ENCODE results near the gene SPATA31E1. TPM values are rescaled to one million over a fixed set of nuclear protein-coding genes. Genes with fewer than 3 reads are reported as not detected.

SPATA31E1 gene
- total and polyA plus RNA-seq, 3 donors from 2014 or later, result 4.6 to 25.0 (median 4.8) TPM

GRCh38 chr9:87868175-87868574, 14.5 kb upstream of the SPATA31E1 start:
- Histone ChIP-seq H3K9me3 (no peaks in the 10 kb centered on the region), H3K27ac (no peak overlapping the region), H3K4me3 (no peak overlapping the region), H3K4me1 (no peaks in the 10 kb centered on the region), H3K27me3 (no peaks in the 10 kb centered on the region), H3K36me3 (ENCODE audit: low read depth, missing control alignments) (no peaks in the 10 kb centered on the region)
- TF ChIP-seq, protein P1, sequence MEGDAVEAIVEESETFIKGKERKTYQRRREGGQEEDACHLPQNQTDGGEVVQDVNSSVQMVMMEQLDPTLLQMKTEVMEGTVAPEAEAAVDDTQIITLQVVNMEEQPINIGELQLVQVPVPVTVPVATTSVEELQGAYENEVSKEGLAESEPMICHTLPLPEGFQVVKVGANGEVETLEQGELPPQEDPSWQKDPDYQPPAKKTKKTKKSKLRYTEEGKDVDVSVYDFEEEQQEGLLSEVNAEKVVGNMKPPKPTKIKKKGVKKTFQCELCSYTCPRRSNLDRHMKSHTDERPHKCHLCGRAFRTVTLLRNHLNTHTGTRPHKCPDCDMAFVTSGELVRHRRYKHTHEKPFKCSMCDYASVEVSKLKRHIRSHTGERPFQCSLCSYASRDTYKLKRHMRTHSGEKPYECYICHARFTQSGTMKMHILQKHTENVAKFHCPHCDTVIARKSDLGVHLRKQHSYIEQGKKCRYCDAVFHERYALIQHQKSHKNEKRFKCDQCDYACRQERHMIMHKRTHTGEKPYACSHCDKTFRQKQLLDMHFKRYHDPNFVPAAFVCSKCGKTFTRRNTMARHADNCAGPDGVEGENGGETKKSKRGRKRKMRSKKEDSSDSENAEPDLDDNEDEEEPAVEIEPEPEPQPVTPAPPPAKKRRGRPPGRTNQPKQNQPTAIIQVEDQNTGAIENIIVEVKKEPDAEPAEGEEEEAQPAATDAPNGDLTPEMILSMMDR (IDR thresholded peaks at IDR 0.05), result no peak
- TF ChIP-seq POLR2A (IDR thresholded peaks at IDR 0.05), result no peak
- no peak for DNase-seq
- 91 to 97% methylated on average over 9 of the region's 9 CpGs for WGBS, 2 donors
- intact Hi-C loops (cut with DNase I; ENCODE audit: low total_unique reads), result no loop called here

DNA sequence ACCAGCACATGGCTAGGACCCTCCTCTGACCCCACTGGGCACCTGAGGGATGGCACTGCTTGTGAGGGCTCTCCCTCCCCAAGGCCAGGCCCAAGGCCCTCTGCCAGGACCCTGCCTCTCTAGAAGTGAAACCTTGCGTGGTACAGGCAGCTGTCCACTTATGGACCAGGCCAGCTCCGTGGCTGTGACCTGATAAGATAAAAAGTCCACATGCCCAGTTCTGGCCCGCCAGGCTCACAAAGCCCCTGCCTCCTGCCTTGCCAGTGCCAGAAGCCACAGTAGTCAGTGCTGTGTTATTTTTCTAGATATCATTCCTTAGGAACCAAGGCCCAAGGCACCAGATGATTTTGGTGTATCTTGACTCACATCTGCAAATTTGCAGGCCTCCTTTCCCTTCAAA, 14.0 kb upstream of the SPATA31E1 start:
- Histone ChIP-seq H3K4me1 (no peaks in the 10 kb centered on the region), H3K36me3 (ENCODE audit: low read depth, missing control alignments) (no peaks in the 10 kb centered on the region), H3K27me3 (no peaks in the 10 kb centered on the region), H3K9me3 (no peaks in the 10 kb centered on the region), H3K27ac (no peak overlapping the region), H3K4me3 (no peak overlapping the region)
- 75 to 78% methylated on average over 3 of the region's 3 CpGs for WGBS, 2 donors
- DNase-seq, result no peak
- intact Hi-C loops (cut with DNase I; ENCODE audit: low total_unique reads), result no loop called here
- TF ChIP-seq, protein P1 (IDR thresholded peaks at IDR 0.05), result no peak
- TF ChIP-seq POLR2A (IDR thresholded peaks at IDR 0.05), result no peak

DNA sequence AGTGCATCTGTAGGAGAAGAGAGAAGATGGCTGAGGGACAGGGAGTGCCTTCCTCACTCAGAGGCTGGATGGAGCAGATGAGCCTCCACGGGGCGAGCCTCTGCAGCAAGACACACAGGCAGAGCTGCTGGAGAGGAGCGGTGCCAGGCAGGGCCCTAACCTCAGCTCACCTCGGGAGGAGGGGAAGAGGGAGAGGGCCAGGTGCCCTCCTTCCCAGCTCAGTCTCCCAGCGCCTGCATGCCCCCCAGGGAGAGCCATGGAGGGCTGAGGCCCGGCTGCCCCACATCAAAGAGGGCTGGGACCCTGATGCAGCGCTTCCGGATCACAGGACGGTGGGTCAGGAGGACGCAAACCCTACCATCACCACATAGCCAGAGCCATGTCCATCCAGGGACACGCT, 13.6 kb upstream of the SPATA31E1 start:
- H3K9me3 ChIP-seq, result no peaks in the 10 kb centered on the region
- no peak overlapping the region for H3K27ac ChIP-seq
- DNase-seq, result no peak
- TF ChIP-seq, protein P1 (IDR thresholded peaks at IDR 0.05), result no peak
- no peak for TF ChIP-seq POLR2A (IDR thresholded peaks at IDR 0.05)
- H3K36me3 ChIP-seq (ENCODE audit: low read depth, missing control alignments), result no peaks in the 10 kb centered on the region
- H3K4me3 ChIP-seq, result no peak overlapping the region
- H3K4me1 ChIP-seq, result peaks cover 4% of the 10 kb centered on the region
- no peaks in the 10 kb centered on the region for H3K27me3 ChIP-seq
- WGBS, 2 donors, result 90 to 94% methylated on average over 9 to 11 of the region's 11 CpGs
- intact Hi-C loops (cut with DNase I; ENCODE audit: low total_unique reads), result no loop called here

DNA sequence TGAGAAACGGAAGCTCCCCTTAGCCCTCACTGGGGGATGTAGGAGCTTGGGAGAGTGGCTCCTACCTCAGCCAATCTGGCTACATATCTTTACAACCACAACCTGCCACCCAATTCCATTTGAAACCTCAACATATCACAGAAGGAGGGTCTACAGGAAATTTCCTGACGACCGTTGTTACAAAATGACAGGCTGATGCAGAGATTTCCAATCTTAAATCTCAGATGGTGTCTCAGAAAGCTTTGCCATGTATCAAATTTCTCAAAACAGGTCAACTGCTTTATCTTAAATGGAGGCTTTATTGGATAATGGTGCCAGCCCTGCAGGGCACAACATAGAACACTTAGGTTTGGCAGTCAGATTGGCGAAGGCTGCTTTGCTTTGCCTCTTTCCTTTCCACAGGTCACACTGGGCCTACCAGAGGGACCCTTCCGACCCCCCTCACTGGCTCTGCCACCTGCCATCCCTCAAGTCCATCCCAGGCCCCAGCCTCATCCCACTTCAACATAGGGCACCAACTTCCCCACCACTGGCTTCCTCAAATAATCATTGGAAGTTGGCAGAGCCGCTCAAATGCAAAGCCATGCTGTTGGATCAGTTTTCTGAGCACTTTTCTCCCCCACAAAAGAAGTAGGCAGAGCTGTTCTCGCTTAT, 11.1 kb upstream of the SPATA31E1 start:
- H3K27ac ChIP-seq, result no peak overlapping the region
- no peaks in the 10 kb centered on the region for H3K36me3 ChIP-seq (ENCODE audit: low read depth, missing control alignments)
- H3K9me3 ChIP-seq, result no peaks in the 10 kb centered on the region
- no peak for DNase-seq
- no peak for TF ChIP-seq POLR2A (IDR thresholded peaks at IDR 0.05)
- TF ChIP-seq, protein P1 (IDR thresholded peaks at IDR 0.05), result no peak
- no peak overlapping the region for H3K4me3 ChIP-seq
- intact Hi-C loops (cut with DNase I; ENCODE audit: low total_unique reads), result no loop called here
- no peaks in the 10 kb centered on the region for H3K27me3 ChIP-seq
- WGBS, 2 donors, result 87 to 96% methylated on average over 7 of the region's 7 CpGs
- peaks cover 6% of the 10 kb centered on the region for H3K4me1 ChIP-seq

- Histone ChIP-seq H3K4me3 (no peak overlapping the region), H3K36me3 (ENCODE audit: low read depth, missing control alignments) (no peaks in the 10 kb centered on the region), H3K4me1 (peaks cover 6% of the 10 kb centered on the region), H3K27me3 (no peaks in the 10 kb centered on the region), H3K9me3 (no peaks in the 10 kb centered on the region), H3K27ac (no peak overlapping the region)
- intact Hi-C loops (cut with DNase I; ENCODE audit: low total_unique reads), result no loop called here
- TF ChIP-seq, protein P1 (IDR thresholded peaks at IDR 0.05), result no peak
- TF ChIP-seq POLR2A (IDR thresholded peaks at IDR 0.05), result no peak
- peak; percentile 61 for DNase-seq
- 67 to 100% methylated on average over 1 to 8 of the region's 8 CpGs for WGBS, 2 donors
These were observed 10.5 kb upstream of the SPATA31E1 start for GRCh38 chr9:87872079-87872624.

Measured in testis (tissue), 3 donors.